Gastroesophageal sphincter (tissue), 4 donors: ENCODE data around the gene PTPRN2. TPM values are rescaled to one million over a fixed set of nuclear protein-coding genes. Genes with fewer than 3 reads are reported as not detected.

Source experiments
- ATAC-seq: fragments of 150-250 bp; one replicate; pipeline ENCODE4 v1.9.1; 2016; ENCODE audit warnings: mild to moderate bottlenecking, moderate library complexity
- H3K27ac ChIP-seq, 4 donors: fragments of 200-600 bp; sonication (generic) in 3 of 4; 1 replicate in 3 of 4; 2 replicates in 1 of 4; pipeline ENCODE4 v1.5.1; 2016 to 2019
- H3K27me3 ChIP-seq: fragments of 200-600 bp; sonication (generic); one replicate; pipeline ENCODE4 v1.5.1; 2019
- H3K36me3 ChIP-seq, 2 donors: fragments of 200-600 bp; sonication (generic); one replicate each; pipeline ENCODE4 v1.5.1; 2019; ENCODE audit warnings: control low read depth in 1 of 2
- H3K4me1 ChIP-seq, 3 donors: fragments of 200-600 bp; sonication (generic); 1 replicate in 2 of 3; 2 replicates in 1 of 3; pipeline ENCODE4 v1.5.1; 2016 to 2019; ENCODE audit warnings: control low read depth in 2 of 3
- H3K4me3 ChIP-seq, 2 donors: fragments of 200-600 bp; sonication (generic); one replicate each; pipeline ENCODE4 v1.5.1; 2019; ENCODE audit warnings: mild to moderate bottlenecking in 1 of 2, moderate library complexity in 1 of 2
- H3K9me3 ChIP-seq, 3 donors: fragments of 200-600 bp; sonication (generic); one replicate each; pipeline ENCODE4 v1.5.1; 2017 to 2019; ENCODE audit warnings: control low read depth in 2 of 3
- CTCF ChIP-seq, 4 experiments: fragments of 200-600 bp in 2 of 4; fragments of 450-650 bp in 2 of 4; sonication (generic) in 1 of 4; IDR thresholded peaks; one replicate each; pipeline ENCODE4 v1.5.1; 2017 to 2019; ENCODE audit warnings: antibody characterized with exemption in 4 of 4, mild to moderate bottlenecking in 2 of 4, moderate library complexity in 2 of 4
- EP300 ChIP-seq: sonication (generic); formaldehyde crosslinking; IDR thresholded peaks from one replicate; pipeline ENCODE4 v1.6.1; 2017; ENCODE audit warnings: antibody characterized with exemption, mild to moderate bottlenecking
- POLR2A ChIP-seq, 2 donors: fragments of 450-650 bp; IDR thresholded peaks; one replicate each; pipeline ENCODE4 v1.6.1; 2017; ENCODE audit warnings: antibody characterized with exemption in 2 of 2, mild to moderate bottlenecking in 2 of 2, moderate library complexity in 1 of 2
- POLR2AphosphoS5 ChIP-seq: sonication (generic); formaldehyde crosslinking; IDR thresholded peaks from one replicate; pipeline ENCODE4 v1.6.1; 2017; ENCODE audit warnings: antibody characterized with exemption
- WGBS, 2 donors: methylation state at CpG; one replicate each; pipeline ENCODE4 v1.1.5; 2018; ENCODE audit warnings: low coverage in 1 of 2; 5-methylcytosine and 5-hydroxymethylcytosine counted together
- total RNA-seq, 4 donors: library from RNA; depleted of rRNA; stranded (reverse); fragments of >200 nt; gene quantifications; one replicate each; pipeline ENCODE4 v1.1.0, GENCODE V29; 2016

The PTPRN2 gene
- total RNA-seq, 4 donors from 2014 or later, result 1.7 to 4.7 (median 3.3) TPM

DNA sequence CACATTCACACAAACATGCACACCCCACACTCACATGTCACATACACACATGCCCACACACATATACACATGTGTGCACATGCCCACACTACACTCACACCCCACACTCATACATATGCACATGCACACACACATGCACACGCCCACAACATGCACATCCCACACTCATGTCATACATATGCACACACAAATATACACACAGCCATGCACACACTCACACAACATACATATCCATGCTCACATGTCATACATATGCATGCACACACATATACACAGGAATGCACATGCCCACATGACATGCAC, 1031.0 kb downstream of the PTPRN2 start:
- Histone ChIP-seq H3K4me3 (no peak overlapping the region), H3K27ac (no peak overlapping the region), H3K27me3 (peaks cover 5% of the 10 kb centered on the region), H3K9me3 (no peaks in the 10 kb centered on the region), H3K4me1 (no peaks in the 10 kb centered on the region), H3K36me3 (no peaks in the 10 kb centered on the region)
- ATAC-seq, result no peak
- no peak for TF ChIP-seq POLR2AphosphoS5
- TF ChIP-seq CTCF (IDR thresholded peaks at IDR 0.05), result no peak
- no peak for TF ChIP-seq EP300
- no peak for TF ChIP-seq POLR2A (IDR thresholded peaks at IDR 0.05)
- WGBS, 2 donors, result 100% methylated on average over 1 of the region's 1 CpG

DNA sequence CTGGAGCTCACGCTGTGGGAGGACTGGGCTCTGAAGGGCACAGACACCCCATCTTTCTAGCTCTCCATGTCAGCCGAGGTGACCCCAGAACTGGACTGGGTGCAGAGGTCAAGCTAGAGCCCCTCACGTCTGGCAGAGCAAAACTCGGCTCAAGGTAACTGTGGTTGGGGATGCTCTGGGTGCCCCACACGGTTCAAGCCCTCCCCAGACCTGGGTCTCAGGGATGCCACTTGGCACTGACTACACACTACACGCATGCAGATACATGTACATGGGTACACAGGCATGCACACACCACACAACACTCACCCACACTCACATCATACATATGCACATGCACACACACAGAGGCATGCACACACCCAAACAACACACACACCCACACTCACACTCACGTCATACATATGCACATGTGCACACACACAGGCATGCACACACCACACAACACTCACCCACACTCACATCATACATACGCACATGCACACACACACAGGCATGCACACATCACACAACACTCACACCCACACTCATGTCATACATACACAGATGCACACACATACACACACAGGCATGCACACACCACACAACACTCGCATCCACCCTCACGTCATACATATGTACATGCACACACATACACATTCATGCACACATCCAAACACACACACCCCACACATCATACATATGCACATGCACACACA, 1031.5 kb downstream of the PTPRN2 start:
- H3K27me3 ChIP-seq, result peaks cover 5% of the 10 kb centered on the region
- ATAC-seq, result no peak
- TF ChIP-seq EP300 (no peak), POLR2AphosphoS5 (no peak), POLR2A (IDR thresholded peaks at IDR 0.05) (no peak), CTCF (IDR thresholded peaks at IDR 0.05) (no peak)
- H3K4me1 ChIP-seq, result no peaks in the 10 kb centered on the region
- H3K27ac ChIP-seq, result no peak overlapping the region
- no peak overlapping the region for H3K4me3 ChIP-seq
- H3K36me3 ChIP-seq, result no peaks in the 10 kb centered on the region
- no peaks in the 10 kb centered on the region for H3K9me3 ChIP-seq
- WGBS, 2 donors, result 62 to 82% methylated on average over 3 to 5 of the region's 10 CpGs

DNA sequence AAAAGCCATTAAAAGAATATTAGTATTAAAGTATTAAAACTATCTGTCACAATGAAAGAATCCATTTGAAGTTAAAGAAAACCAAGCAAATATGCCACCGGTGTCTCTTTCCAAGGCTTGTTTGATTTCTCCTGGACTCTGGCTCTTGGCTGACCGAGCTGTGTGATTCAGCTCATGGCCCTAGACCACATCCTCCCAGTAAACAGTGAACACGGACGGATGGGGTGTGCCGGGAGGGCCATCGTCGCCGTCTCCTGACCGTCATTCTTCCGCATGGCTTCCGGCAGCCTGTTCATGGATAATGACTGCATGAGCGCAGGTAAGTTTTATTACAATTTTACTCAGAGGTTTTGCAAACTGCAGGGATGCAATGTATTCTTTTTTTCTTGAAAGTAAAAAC, 1032.3 kb downstream of the PTPRN2 start:
- H3K36me3 ChIP-seq, result no peaks in the 10 kb centered on the region
- WGBS, 2 donors, result 21 to 41% methylated on average over 2 to 9 of the region's 12 CpGs
- no peak for ATAC-seq
- H3K27me3 ChIP-seq, result peaks cover 5% of the 10 kb centered on the region
- TF ChIP-seq EP300 (no peak), CTCF (IDR thresholded peaks at IDR 0.05) (no peak), POLR2AphosphoS5 (no peak), POLR2A (IDR thresholded peaks at IDR 0.05) (no peak)
- no peaks in the 10 kb centered on the region for H3K9me3 ChIP-seq
- H3K4me1 ChIP-seq, result no peaks in the 10 kb centered on the region
- no peak overlapping the region for H3K27ac ChIP-seq
- H3K4me3 ChIP-seq, result no peak overlapping the region

- H3K27me3 ChIP-seq, result peaks cover 5% of the 10 kb centered on the region
- H3K9me3 ChIP-seq, result no peaks in the 10 kb centered on the region
- no peak overlapping the region for H3K27ac ChIP-seq
- no peak overlapping the region for H3K4me3 ChIP-seq
- no peak for ATAC-seq
- no peak for TF ChIP-seq POLR2A (IDR thresholded peaks at IDR 0.05)
- TF ChIP-seq CTCF (IDR thresholded peaks at IDR 0.05), result no peak
- TF ChIP-seq POLR2AphosphoS5, result no peak
- TF ChIP-seq EP300, result no peak
- 87 to 96% methylated on average over 8 to 18 of the region's 28 CpGs for WGBS, 2 donors
- no peaks in the 10 kb centered on the region for H3K36me3 ChIP-seq
- no peaks in the 10 kb centered on the region for H3K4me1 ChIP-seq
These were observed 1033.0 kb downstream of the PTPRN2 start for GRCh38 chr7:157554393-157555238.

DNA sequence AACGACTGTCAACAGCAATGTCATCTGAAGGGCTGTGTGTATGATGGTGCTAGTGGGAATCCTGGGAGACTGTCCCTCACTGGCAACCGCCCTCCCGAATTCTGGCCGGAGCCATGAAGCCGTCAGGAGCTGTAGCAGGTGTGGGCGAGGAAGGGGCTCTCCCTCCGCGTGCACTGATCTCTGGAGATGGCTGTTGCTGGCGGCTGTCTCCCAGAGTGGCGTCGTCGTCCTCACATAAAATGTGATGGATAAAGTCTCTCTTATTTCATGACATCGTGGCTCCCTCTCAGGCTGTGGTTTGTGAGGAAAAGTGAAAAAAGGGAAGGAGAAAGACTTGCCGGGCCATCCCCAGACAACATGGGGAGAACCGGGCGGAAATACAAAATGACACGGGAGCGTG, 1034.4 kb downstream of the PTPRN2 start:
- H3K36me3 ChIP-seq, result peaks cover 0 to 8% of the 10 kb centered on the region in 2 donors
- WGBS, 2 donors, result 87 to 100% methylated on average over 1 to 7 of the region's 18 CpGs
- no peaks in the 10 kb centered on the region for H3K4me1 ChIP-seq
- peaks cover 5% of the 10 kb centered on the region for H3K27me3 ChIP-seq
- H3K27ac ChIP-seq, result no peak overlapping the region
- ATAC-seq, result no peak
- H3K4me3 ChIP-seq, result no peak overlapping the region
- no peaks in the 10 kb centered on the region for H3K9me3 ChIP-seq
- TF ChIP-seq CTCF (IDR thresholded peaks at IDR 0.05) (no peak), EP300 (no peak), POLR2AphosphoS5 (no peak), POLR2A (IDR thresholded peaks at IDR 0.05) (no peak)
